ENCODE data around the gene PAK1.

Gene PAK1

GRCh38 chr11:77454867-77455655 lies 18.8 kb downstream of the PAK1 start:
- TF ChIP-seq, protein P1, sequence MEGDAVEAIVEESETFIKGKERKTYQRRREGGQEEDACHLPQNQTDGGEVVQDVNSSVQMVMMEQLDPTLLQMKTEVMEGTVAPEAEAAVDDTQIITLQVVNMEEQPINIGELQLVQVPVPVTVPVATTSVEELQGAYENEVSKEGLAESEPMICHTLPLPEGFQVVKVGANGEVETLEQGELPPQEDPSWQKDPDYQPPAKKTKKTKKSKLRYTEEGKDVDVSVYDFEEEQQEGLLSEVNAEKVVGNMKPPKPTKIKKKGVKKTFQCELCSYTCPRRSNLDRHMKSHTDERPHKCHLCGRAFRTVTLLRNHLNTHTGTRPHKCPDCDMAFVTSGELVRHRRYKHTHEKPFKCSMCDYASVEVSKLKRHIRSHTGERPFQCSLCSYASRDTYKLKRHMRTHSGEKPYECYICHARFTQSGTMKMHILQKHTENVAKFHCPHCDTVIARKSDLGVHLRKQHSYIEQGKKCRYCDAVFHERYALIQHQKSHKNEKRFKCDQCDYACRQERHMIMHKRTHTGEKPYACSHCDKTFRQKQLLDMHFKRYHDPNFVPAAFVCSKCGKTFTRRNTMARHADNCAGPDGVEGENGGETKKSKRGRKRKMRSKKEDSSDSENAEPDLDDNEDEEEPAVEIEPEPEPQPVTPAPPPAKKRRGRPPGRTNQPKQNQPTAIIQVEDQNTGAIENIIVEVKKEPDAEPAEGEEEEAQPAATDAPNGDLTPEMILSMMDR (IDR thresholded peaks at IDR 0.05) = no peak
- no peak overlapping the region for H3K4me2 ChIP-seq (ENCODE audit: low read length)
- no peak overlapping the region for H2AFZ ChIP-seq
- H3K27ac ChIP-seq = no peak overlapping the region
- H3K4me3 ChIP-seq (ENCODE audit: low read depth, low read length) = no peak overlapping the region
- H3K9me3 ChIP-seq (ENCODE audit: control insufficient read depth, low read length) = no peaks in the 10 kb centered on the region
- no peak overlapping the region for H3K9ac ChIP-seq
- no peaks in the 10 kb centered on the region for H3K4me1 ChIP-seq
- no peaks in the 10 kb centered on the region for H3K36me3 ChIP-seq (ENCODE audit: control insufficient read depth, insufficient read depth, low read length)
- H3K27me3 ChIP-seq (ENCODE audit: control insufficient read depth, insufficient read depth, low read length) = no peaks in the 10 kb centered on the region
- no peaks in the 10 kb centered on the region for H3K79me2 ChIP-seq

- no peak overlapping the region for H2AFZ ChIP-seq
- H3K27ac ChIP-seq = no peak overlapping the region
These were observed 23.7 kb downstream of the PAK1 start for GRCh38 chr11:77450227-77450626.

GRCh38 chr11:77449784-77450183 lies 24.1 kb downstream of the PAK1 start:
- Histone ChIP-seq H3K4me1 (no peaks in the 10 kb centered on the region), H3K9ac (no peak overlapping the region), H3K27me3 (ENCODE audit: control insufficient read depth, insufficient read depth, low read length) (no peaks in the 10 kb centered on the region), H3K4me2 (ENCODE audit: low read length) (no peak overlapping the region), H3K9me3 (ENCODE audit: control insufficient read depth, low read length) (no peaks in the 10 kb centered on the region), H3K79me2 (no peaks in the 10 kb centered on the region), H3K36me3 (ENCODE audit: control insufficient read depth, insufficient read depth, low read length) (no peaks in the 10 kb centered on the region), H3K27ac (no peak overlapping the region), H2AFZ (no peak overlapping the region), H3K4me3 (ENCODE audit: low read depth, low read length) (no peak overlapping the region)
- TF ChIP-seq, protein P1 (IDR thresholded peaks at IDR 0.05) = no peak

More at GRCh38 chr11:77450227-77450626, 23.7 kb downstream of the PAK1 start:
- H3K27me3 ChIP-seq (ENCODE audit: control insufficient read depth, insufficient read depth, low read length) = no peaks in the 10 kb centered on the region
- H3K4me2 ChIP-seq (ENCODE audit: low read length) = no peak overlapping the region
- no peak overlapping the region for H3K4me3 ChIP-seq (ENCODE audit: low read depth, low read length)
- H3K79me2 ChIP-seq = no peaks in the 10 kb centered on the region
- no peak overlapping the region for H3K9ac ChIP-seq
- H3K36me3 ChIP-seq (ENCODE audit: control insufficient read depth, insufficient read depth, low read length) = no peaks in the 10 kb centered on the region
- TF ChIP-seq, protein P1 (IDR thresholded peaks at IDR 0.05) = no peak
- H3K9me3 ChIP-seq (ENCODE audit: control insufficient read depth, low read length) = no peaks in the 10 kb centered on the region
- no peaks in the 10 kb centered on the region for H3K4me1 ChIP-seq

DNA sequence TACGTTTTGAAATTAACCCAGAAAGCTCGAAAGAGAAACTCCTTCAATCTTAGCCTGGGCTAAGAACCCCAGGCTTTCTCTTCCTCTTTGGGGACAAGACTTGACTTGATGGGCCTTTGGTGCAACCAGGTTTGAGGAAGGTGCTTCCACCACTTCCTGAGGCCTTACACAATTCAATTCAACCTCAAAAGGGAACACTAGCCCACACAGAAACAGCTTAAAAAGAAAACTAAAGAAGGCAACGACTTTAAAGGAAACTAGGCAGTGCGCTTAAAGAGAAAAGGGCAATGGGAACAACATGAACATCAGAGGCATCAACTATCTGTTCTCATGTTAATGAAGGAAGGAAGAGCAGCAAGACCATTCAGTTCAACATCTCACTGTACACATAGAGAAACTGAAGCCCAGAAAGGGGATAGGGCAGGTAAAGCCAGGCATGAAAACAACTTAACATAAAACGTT lies 24.8 kb downstream of the PAK1 start:
- TF ChIP-seq, protein P1 (IDR thresholded peaks at IDR 0.05) = no peak
- no peak overlapping the region for H3K27ac ChIP-seq
- no peaks in the 10 kb centered on the region for H3K79me2 ChIP-seq
- H3K4me3 ChIP-seq (ENCODE audit: low read depth, low read length) = no peak overlapping the region
- H2AFZ ChIP-seq = no peak overlapping the region
- H3K36me3 ChIP-seq (ENCODE audit: control insufficient read depth, insufficient read depth, low read length) = no peaks in the 10 kb centered on the region
- H3K9me3 ChIP-seq (ENCODE audit: control insufficient read depth, low read length) = no peaks in the 10 kb centered on the region
- H3K4me2 ChIP-seq (ENCODE audit: low read length) = no peak overlapping the region
- H3K27me3 ChIP-seq (ENCODE audit: control insufficient read depth, insufficient read depth, low read length) = no peaks in the 10 kb centered on the region
- no peaks in the 10 kb centered on the region for H3K4me1 ChIP-seq
- no peak overlapping the region for H3K9ac ChIP-seq

DNA sequence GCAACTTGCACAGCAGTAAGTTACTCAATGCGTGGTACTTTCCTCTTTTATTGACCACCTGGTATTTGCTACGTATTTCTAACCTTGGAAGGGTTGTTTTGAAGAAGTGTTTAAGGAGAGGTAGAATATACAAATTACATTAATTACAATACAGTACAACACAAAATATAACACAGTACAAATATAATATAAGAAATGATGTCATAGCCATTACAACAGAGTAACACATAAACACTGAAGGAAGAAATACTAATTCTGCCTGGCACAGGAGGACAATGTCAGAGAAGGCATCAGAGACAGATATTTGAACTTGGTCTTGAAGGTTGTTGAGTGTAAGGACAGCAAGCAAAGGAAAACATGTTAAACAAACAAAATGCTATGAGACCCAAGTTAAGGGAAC lies 25.6 kb downstream of the PAK1 start:
- no peaks in the 10 kb centered on the region for H3K9me3 ChIP-seq (ENCODE audit: control insufficient read depth, low read length)
- H3K27ac ChIP-seq = no peak overlapping the region

More for the DNA sequence above, 25.6 kb downstream of the PAK1 start:
- Histone ChIP-seq H3K9ac (no peak overlapping the region), H3K79me2 (no peaks in the 10 kb centered on the region), H3K4me1 (no peaks in the 10 kb centered on the region), H2AFZ (no peak overlapping the region), H3K36me3 (ENCODE audit: control insufficient read depth, insufficient read depth, low read length) (no peaks in the 10 kb centered on the region), H3K27me3 (ENCODE audit: control insufficient read depth, insufficient read depth, low read length) (no peaks in the 10 kb centered on the region), H3K4me3 (ENCODE audit: low read depth, low read length) (no peak overlapping the region), H3K4me2 (ENCODE audit: low read length) (no peak overlapping the region)
- TF ChIP-seq, protein P1 (IDR thresholded peaks at IDR 0.05) = no peak
